ENCODE data around the gene SDK1.

The SDK1 gene

DNA sequence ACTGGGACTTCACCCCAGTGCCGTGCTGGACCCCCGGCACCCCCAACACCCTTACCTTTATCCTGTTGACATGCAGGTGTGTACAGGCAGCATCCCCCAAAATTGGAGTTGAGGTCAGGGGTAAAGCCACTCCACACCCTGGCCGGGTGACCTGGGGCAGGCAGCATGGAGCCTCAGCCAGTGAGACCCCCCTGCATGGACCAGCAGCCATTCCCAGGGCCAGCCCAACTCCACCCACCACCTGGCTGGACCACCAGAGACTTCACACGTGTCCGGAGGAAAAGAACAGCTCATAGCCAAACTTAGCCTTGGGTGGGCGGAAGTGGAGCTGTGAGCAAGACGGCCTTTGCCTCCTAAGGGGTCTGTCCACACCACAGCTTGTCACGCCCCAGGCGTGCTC, 968.0 kb downstream of the SDK1 start:
- peaks cover 2% of the 10 kb centered on the region for H3K79me1 ChIP-seq (ENCODE audit: low read depth, low read length)
- peak overlapping the region; percentile 69 for H3K18ac ChIP-seq (ENCODE audit: low read length)
- H3K4me2 ChIP-seq (ENCODE audit: insufficient read depth, low read length, poor library complexity, severe bottlenecking): no peak overlapping the region
- no peak overlapping the region for H2BK12ac ChIP-seq (ENCODE audit: low read length)
- no peaks in the 10 kb centered on the region for H3K36me3 ChIP-seq (replicated peaks in 1 of 2; ENCODE audit: control insufficient read depth in 2 of 2, insufficient read depth in 2 of 2, low read length in 2 of 2)
- H2BK120ac ChIP-seq (ENCODE audit: low read depth, low read length): no peak overlapping the region
- H2AK5ac ChIP-seq (ENCODE audit: low read depth, low read length): peak overlapping the region; percentile 64
- H2AFZ ChIP-seq (ENCODE audit: low read length): no peak overlapping the region
- H3K4me3 ChIP-seq (ENCODE audit: low read length in 2 of 2): no peak overlapping the region
- H3K27me3 ChIP-seq (ENCODE audit: control insufficient read depth in 3 of 3, insufficient read depth in 3 of 3, low read depth in 1 of 3, low read length in 3 of 3): no peaks in the 10 kb centered on the region
- H4K8ac ChIP-seq (ENCODE audit: low read depth, low read length): peak overlapping the region; percentile 8
- DNase-seq (ENCODE audit: low spot score): no peak
- no peak overlapping the region for H3K27ac ChIP-seq (replicated peaks; ENCODE audit: low read length)
- no peak overlapping the region for H2BK15ac ChIP-seq (ENCODE audit: low read length)
- no CpG with 5 or more reads among the region's 9 CpGs for WGBS, 2 donors (ENCODE audit: extremely low coverage in 2 of 2, insufficient read length in 2 of 2, insufficient replicate concordance in 1 of 2)
- no peak overlapping the region for H3K23ac ChIP-seq (ENCODE audit: low read depth, low read length, poor library complexity)
- H3K9ac ChIP-seq (ENCODE audit: low read depth, low read length, poor library complexity): no peak overlapping the region
- H3K4ac ChIP-seq (ENCODE audit: low read length): no peak overlapping the region
- H3K9me3 ChIP-seq (replicated peaks in 1 of 2; ENCODE audit: control insufficient read depth in 2 of 2, insufficient read depth in 1 of 2, low read depth in 1 of 2, low read length in 2 of 2): no peaks in the 10 kb centered on the region
- H2BK5ac ChIP-seq (ENCODE audit: low read length): no peak overlapping the region
- H3K4me1 ChIP-seq (ENCODE audit: control insufficient read depth in 2 of 2, insufficient read depth in 1 of 2, low read depth in 1 of 2, low read length in 2 of 2): peaks cover 0 to 3% of the 10 kb centered on the region in 2 donors
- no peak overlapping the region for H3K14ac ChIP-seq (ENCODE audit: low read length)
- peak overlapping the region; percentile 23 for H4K91ac ChIP-seq (ENCODE audit: low read depth, low read length, poor library complexity)

GRCh38 chr7:4269746-4270145, 968.7 kb downstream of the SDK1 start:
- peaks cover 0 to 3% of the 10 kb centered on the region in 2 donors for H3K4me1 ChIP-seq (ENCODE audit: control insufficient read depth in 2 of 2, insufficient read depth in 1 of 2, low read depth in 1 of 2, low read length in 2 of 2)
- H3K9me3 ChIP-seq (replicated peaks in 1 of 2; ENCODE audit: control insufficient read depth in 2 of 2, insufficient read depth in 1 of 2, low read depth in 1 of 2, low read length in 2 of 2): peaks cover 0 to 2% of the 10 kb centered on the region in 2 donors
- H3K4ac ChIP-seq (ENCODE audit: low read length): no peak overlapping the region
- H3K36me3 ChIP-seq (replicated peaks in 1 of 2; ENCODE audit: control insufficient read depth in 2 of 2, insufficient read depth in 2 of 2, low read length in 2 of 2): no peaks in the 10 kb centered on the region
- H3K9ac ChIP-seq (ENCODE audit: low read depth, low read length, poor library complexity): no peak overlapping the region
- H2BK120ac ChIP-seq (ENCODE audit: low read depth, low read length): no peak overlapping the region
- no peak overlapping the region for H3K4me3 ChIP-seq (ENCODE audit: low read length in 2 of 2)
- no peak overlapping the region for H2AFZ ChIP-seq (ENCODE audit: low read length)
- no peak overlapping the region for H2BK12ac ChIP-seq (ENCODE audit: low read length)
- no peak overlapping the region for H3K4me2 ChIP-seq (ENCODE audit: insufficient read depth, low read length, poor library complexity, severe bottlenecking)
- no peak overlapping the region for H2BK5ac ChIP-seq (ENCODE audit: low read length)
- H4K91ac ChIP-seq (ENCODE audit: low read depth, low read length, poor library complexity): no peak overlapping the region
- H3K27me3 ChIP-seq (ENCODE audit: control insufficient read depth in 3 of 3, insufficient read depth in 3 of 3, low read depth in 1 of 3, low read length in 3 of 3): no peaks in the 10 kb centered on the region
- H3K18ac ChIP-seq (ENCODE audit: low read length): no peak overlapping the region
- no peak overlapping the region for H3K14ac ChIP-seq (ENCODE audit: low read length)
- no CpG with 5 or more reads among the region's 11 CpGs for WGBS, 2 donors (ENCODE audit: extremely low coverage in 2 of 2, insufficient read length in 2 of 2, insufficient replicate concordance in 1 of 2)
- H3K27ac ChIP-seq (replicated peaks; ENCODE audit: low read length): no peak overlapping the region
- peaks cover 2% of the 10 kb centered on the region for H3K79me1 ChIP-seq (ENCODE audit: low read depth, low read length)
- H4K8ac ChIP-seq (ENCODE audit: low read depth, low read length): peak overlapping the region; percentile 54
- H2BK15ac ChIP-seq (ENCODE audit: low read length): no peak overlapping the region
- no peak overlapping the region for H3K23ac ChIP-seq (ENCODE audit: low read depth, low read length, poor library complexity)
- H2AK5ac ChIP-seq (ENCODE audit: low read depth, low read length): no peak overlapping the region
- no peak for DNase-seq (ENCODE audit: low spot score)

DNA sequence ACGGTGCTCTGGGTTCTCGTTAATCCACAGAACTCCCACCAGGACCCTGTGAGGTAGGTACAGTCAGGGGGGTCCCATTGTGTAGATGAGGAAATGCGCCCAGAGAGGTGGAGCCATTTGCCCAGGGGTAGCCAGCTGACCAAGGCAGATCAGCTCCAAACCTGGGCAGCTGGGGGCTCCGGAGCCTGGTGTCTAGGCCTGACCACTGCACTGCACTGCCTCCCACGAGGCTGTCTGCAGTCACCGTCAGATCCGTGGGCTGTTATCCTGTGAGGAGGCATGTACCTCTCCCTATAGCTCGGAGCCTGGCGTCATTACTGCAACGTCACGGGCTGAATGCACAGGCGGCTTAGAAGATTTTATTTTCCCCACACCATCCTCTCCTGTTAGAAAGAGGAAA, 969.2 kb downstream of the SDK1 start:
- WGBS, 2 donors (ENCODE audit: extremely low coverage in 2 of 2, insufficient read length in 2 of 2, insufficient replicate concordance in 1 of 2): no CpG with 5 or more reads among the region's 12 CpGs
- no peak overlapping the region for H2BK15ac ChIP-seq (ENCODE audit: low read length)
- no peak for DNase-seq (ENCODE audit: low spot score)
- H3K23ac ChIP-seq (ENCODE audit: low read depth, low read length, poor library complexity): no peak overlapping the region
- no peak overlapping the region for H3K4me2 ChIP-seq (ENCODE audit: insufficient read depth, low read length, poor library complexity, severe bottlenecking)
- no peak overlapping the region for H2BK120ac ChIP-seq (ENCODE audit: low read depth, low read length)
- no peak overlapping the region for H3K27ac ChIP-seq (replicated peaks; ENCODE audit: low read length)
- no peak overlapping the region for H2AK5ac ChIP-seq (ENCODE audit: low read depth, low read length)
- no peak overlapping the region for H4K91ac ChIP-seq (ENCODE audit: low read depth, low read length, poor library complexity)
- no peak overlapping the region for H3K18ac ChIP-seq (ENCODE audit: low read length)
- H3K14ac ChIP-seq (ENCODE audit: low read length): no peak overlapping the region
- no peak overlapping the region for H3K9ac ChIP-seq (ENCODE audit: low read depth, low read length, poor library complexity)
- H3K4me3 ChIP-seq (ENCODE audit: low read length in 2 of 2): no peak overlapping the region
- no peak overlapping the region for H2BK12ac ChIP-seq (ENCODE audit: low read length)
- H3K4me1 ChIP-seq (ENCODE audit: control insufficient read depth in 2 of 2, insufficient read depth in 1 of 2, low read depth in 1 of 2, low read length in 2 of 2): peaks cover 0 to 3% of the 10 kb centered on the region in 2 donors
- no peak overlapping the region for H4K8ac ChIP-seq (ENCODE audit: low read depth, low read length)
- H3K9me3 ChIP-seq (replicated peaks in 1 of 2; ENCODE audit: control insufficient read depth in 2 of 2, insufficient read depth in 1 of 2, low read depth in 1 of 2, low read length in 2 of 2): peaks cover 0 to 2% of the 10 kb centered on the region in 2 donors
- H3K79me1 ChIP-seq (ENCODE audit: low read depth, low read length): peaks cover 2% of the 10 kb centered on the region
- no peak overlapping the region for H2BK5ac ChIP-seq (ENCODE audit: low read length)
- no peaks in the 10 kb centered on the region for H3K36me3 ChIP-seq (replicated peaks in 1 of 2; ENCODE audit: control insufficient read depth in 2 of 2, insufficient read depth in 2 of 2, low read length in 2 of 2)
- H3K4ac ChIP-seq (ENCODE audit: low read length): no peak overlapping the region
- H2AFZ ChIP-seq (ENCODE audit: low read length): no peak overlapping the region
- no peaks in the 10 kb centered on the region for H3K27me3 ChIP-seq (ENCODE audit: control insufficient read depth in 3 of 3, insufficient read depth in 3 of 3, low read depth in 1 of 3, low read length in 3 of 3)

GRCh38 chr7:4270941-4271715, 970.1 kb downstream of the SDK1 start:
- Histone ChIP-seq H3K27me3 (ENCODE audit: control insufficient read depth in 3 of 3, insufficient read depth in 3 of 3, low read depth in 1 of 3, low read length in 3 of 3) (no peaks in the 10 kb centered on the region), H2BK120ac (ENCODE audit: low read depth, low read length) (no peak overlapping the region), H2BK15ac (ENCODE audit: low read length) (no peak overlapping the region), H3K4me2 (ENCODE audit: insufficient read depth, low read length, poor library complexity, severe bottlenecking) (no peak overlapping the region), H3K9ac (ENCODE audit: low read depth, low read length, poor library complexity) (no peak overlapping the region), H3K23ac (ENCODE audit: low read depth, low read length, poor library complexity) (no peak overlapping the region), H4K91ac (ENCODE audit: low read depth, low read length, poor library complexity) (peak overlapping the region; percentile 78), H3K9me3 (replicated peaks in 1 of 2; ENCODE audit: control insufficient read depth in 2 of 2, insufficient read depth in 1 of 2, low read depth in 1 of 2, low read length in 2 of 2) (peaks cover 0 to 2% of the 10 kb centered on the region in 2 donors), H3K4me3 (ENCODE audit: low read length in 2 of 2) (no peak overlapping the region), H3K36me3 (replicated peaks in 1 of 2; ENCODE audit: control insufficient read depth in 2 of 2, insufficient read depth in 2 of 2, low read length in 2 of 2) (no peaks in the 10 kb centered on the region), H2AFZ (ENCODE audit: low read length) (no peak overlapping the region), H4K8ac (ENCODE audit: low read depth, low read length) (no peak overlapping the region), H2BK5ac (ENCODE audit: low read length) (no peak overlapping the region), H2AK5ac (ENCODE audit: low read depth, low read length) (peak overlapping the region; percentile 68), H3K27ac (replicated peaks; ENCODE audit: low read length) (no peak overlapping the region), H3K4me1 (ENCODE audit: control insufficient read depth in 2 of 2, insufficient read depth in 1 of 2, low read depth in 1 of 2, low read length in 2 of 2) (peaks cover 0 to 3% of the 10 kb centered on the region in 2 donors), H2BK12ac (ENCODE audit: low read length) (no peak overlapping the region), H3K4ac (ENCODE audit: low read length) (no peak overlapping the region), H3K79me1 (ENCODE audit: low read depth, low read length) (peaks cover 2% of the 10 kb centered on the region), H3K18ac (ENCODE audit: low read length) (no peak overlapping the region), H3K14ac (ENCODE audit: low read length) (no peak overlapping the region)
- DNase-seq (ENCODE audit: low spot score): no peak
- WGBS, 2 donors (ENCODE audit: extremely low coverage in 2 of 2, insufficient read length in 2 of 2, insufficient replicate concordance in 1 of 2): no CpG with 5 or more reads among the region's 13 CpGs
